ENCODE results near the gene PRRC2A.

PRRC2A gene

DNA sequence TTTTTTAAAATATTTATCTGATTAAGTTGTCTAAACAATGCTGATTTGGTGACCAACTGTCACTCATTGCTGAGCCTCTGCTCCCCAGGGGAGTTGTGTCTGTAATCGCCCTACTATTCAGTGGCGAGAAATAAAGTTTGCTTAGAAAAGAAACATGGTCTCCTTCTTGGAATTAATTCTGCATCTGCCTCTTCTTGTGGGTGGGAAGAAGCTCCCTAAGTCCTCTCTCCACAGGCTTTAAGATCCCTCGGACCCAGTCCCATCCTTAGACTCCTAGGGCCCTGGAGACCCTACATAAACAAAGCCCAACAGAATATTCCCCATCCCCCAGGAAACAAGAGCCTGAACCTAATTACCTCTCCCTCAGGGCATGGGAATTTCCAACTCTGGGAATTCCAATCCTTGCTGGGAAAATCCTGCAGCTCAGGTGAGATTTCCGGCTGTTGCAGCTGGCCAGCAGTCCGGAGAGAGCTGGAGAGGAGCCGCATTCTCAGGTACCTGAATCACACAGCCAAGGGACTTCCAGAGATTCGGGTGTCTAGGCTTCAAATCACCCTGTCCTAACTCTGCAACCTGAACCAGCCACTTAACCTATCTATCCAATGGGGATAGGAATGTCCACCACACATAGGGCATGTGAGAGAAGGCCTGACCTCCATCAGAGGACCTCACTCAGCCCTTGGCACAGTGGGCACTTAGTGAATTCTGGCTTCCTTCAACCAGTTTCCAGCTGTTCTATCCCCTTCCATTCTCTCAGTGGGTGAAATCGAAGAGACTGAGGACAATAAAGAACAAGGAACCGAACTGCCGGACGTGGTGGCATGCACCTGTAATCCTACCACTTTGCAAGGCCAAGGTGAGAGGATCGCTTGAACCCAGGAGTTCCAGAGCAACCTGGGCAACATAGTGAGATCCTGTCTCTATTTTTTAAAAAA lies 42.1 kb upstream of the PRRC2A start:
- Histone ChIP-seq H3K9me3 (ENCODE audit: control insufficient read depth, low read length) (no peaks in the 10 kb centered on the region), H3K27me3 (ENCODE audit: control insufficient read depth, insufficient read depth, low read length) (no peaks in the 10 kb centered on the region), H3K4me1 (no peaks in the 10 kb centered on the region), H3K36me3 (ENCODE audit: control insufficient read depth, insufficient read depth, low read length) (no peaks in the 10 kb centered on the region), H2AFZ (no peak overlapping the region), H3K4me2 (ENCODE audit: low read length) (no peak overlapping the region), H3K79me2 (no peaks in the 10 kb centered on the region), H3K9ac (no peak overlapping the region), H3K27ac (no peak overlapping the region), H3K4me3 (ENCODE audit: low read depth, low read length) (no peak overlapping the region)
- TF ChIP-seq, protein P1, sequence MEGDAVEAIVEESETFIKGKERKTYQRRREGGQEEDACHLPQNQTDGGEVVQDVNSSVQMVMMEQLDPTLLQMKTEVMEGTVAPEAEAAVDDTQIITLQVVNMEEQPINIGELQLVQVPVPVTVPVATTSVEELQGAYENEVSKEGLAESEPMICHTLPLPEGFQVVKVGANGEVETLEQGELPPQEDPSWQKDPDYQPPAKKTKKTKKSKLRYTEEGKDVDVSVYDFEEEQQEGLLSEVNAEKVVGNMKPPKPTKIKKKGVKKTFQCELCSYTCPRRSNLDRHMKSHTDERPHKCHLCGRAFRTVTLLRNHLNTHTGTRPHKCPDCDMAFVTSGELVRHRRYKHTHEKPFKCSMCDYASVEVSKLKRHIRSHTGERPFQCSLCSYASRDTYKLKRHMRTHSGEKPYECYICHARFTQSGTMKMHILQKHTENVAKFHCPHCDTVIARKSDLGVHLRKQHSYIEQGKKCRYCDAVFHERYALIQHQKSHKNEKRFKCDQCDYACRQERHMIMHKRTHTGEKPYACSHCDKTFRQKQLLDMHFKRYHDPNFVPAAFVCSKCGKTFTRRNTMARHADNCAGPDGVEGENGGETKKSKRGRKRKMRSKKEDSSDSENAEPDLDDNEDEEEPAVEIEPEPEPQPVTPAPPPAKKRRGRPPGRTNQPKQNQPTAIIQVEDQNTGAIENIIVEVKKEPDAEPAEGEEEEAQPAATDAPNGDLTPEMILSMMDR (IDR thresholded peaks at IDR 0.05), result no peak

DNA sequence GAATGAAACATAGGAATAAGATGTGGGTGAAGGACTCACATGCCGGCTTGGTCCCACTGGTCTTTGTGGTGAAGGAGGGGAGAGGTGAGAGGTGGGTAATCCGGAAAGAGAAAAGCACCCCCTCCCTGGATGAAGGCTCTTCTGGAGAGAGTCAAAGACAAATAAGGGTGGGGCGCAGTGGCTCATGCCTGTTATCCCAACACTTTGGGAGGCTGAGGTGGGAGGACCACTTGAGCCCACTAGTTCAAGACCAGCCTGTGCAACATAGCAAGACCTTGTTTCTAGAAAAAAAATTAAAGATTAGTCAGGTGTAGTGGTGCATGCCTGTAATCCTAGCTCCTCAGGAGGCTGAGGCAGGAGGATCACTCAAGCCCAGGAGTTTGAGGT lies 41.4 kb upstream of the PRRC2A start:
- Histone ChIP-seq H3K36me3 (ENCODE audit: control insufficient read depth, insufficient read depth, low read length) (no peaks in the 10 kb centered on the region), H3K4me1 (no peaks in the 10 kb centered on the region), H3K27ac (no peak overlapping the region)

DNA sequence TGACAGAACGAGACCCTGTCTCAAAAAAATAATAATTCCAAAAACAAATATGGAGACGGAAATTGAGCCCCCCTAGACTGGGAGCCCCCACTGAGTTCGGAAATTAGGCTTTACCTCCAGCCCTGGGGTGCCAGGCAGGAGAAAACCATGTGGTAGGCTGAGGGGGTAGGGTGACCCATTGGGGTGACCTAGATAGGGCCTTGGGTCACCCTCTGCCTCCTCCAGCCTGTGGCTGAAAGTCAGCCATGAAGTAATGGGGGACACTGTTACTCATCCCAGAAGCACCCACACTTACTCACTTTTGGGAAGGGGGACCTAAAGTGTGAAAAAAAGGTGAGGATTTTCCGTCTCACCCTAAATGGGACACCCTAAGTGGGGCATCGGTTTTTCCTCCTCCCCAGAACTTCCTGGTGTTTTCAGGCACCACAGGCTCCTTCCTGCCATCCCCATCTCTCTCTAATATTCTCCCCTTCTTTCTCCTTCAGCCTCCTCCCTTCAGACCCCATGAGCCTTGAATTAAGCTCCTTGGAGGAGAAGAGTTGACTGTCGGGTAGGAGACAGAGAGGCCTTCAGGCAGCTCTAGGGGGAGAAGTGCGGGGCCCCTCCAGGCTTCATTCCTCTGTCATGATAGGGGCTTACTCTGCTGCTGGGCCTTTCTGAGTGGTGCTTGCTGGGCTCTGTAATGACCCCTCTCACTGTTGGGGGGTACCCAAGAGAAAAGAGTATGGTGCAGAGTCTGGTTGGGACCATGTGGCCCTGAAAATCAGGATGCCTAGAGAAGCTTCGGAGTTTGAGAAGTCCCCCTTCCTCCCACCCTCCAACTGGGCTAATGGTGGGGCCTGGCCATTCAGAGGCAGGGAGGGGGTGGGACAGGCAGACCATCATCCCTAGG lies 40.7 kb upstream of the PRRC2A start:
- H3K79me2 ChIP-seq, result no peaks in the 10 kb centered on the region
- H3K36me3 ChIP-seq (ENCODE audit: control insufficient read depth, insufficient read depth, low read length), result no peaks in the 10 kb centered on the region
- H3K27ac ChIP-seq, result no peak overlapping the region
- no peak overlapping the region for H3K9ac ChIP-seq
- H3K4me1 ChIP-seq, result no peaks in the 10 kb centered on the region
- H2AFZ ChIP-seq, result no peak overlapping the region
- H3K4me2 ChIP-seq (ENCODE audit: low read length), result no peak overlapping the region
- no peaks in the 10 kb centered on the region for H3K27me3 ChIP-seq (ENCODE audit: control insufficient read depth, insufficient read depth, low read length)
- TF ChIP-seq, protein P1 (IDR thresholded peaks at IDR 0.05), result no peak
- H3K9me3 ChIP-seq (ENCODE audit: control insufficient read depth, low read length), result no peaks in the 10 kb centered on the region
- H3K4me3 ChIP-seq (ENCODE audit: low read depth, low read length), result no peak overlapping the region

More for the DNA sequence above, 41.4 kb upstream of the PRRC2A start:
- Histone ChIP-seq H3K9me3 (ENCODE audit: control insufficient read depth, low read length) (no peaks in the 10 kb centered on the region), H3K4me3 (ENCODE audit: low read depth, low read length) (no peak overlapping the region), H3K9ac (no peak overlapping the region), H2AFZ (no peak overlapping the region), H3K79me2 (no peaks in the 10 kb centered on the region), H3K4me2 (ENCODE audit: low read length) (no peak overlapping the region), H3K27me3 (ENCODE audit: control insufficient read depth, insufficient read depth, low read length) (no peaks in the 10 kb centered on the region)
- TF ChIP-seq, protein P1 (IDR thresholded peaks at IDR 0.05), result no peak

DNA sequence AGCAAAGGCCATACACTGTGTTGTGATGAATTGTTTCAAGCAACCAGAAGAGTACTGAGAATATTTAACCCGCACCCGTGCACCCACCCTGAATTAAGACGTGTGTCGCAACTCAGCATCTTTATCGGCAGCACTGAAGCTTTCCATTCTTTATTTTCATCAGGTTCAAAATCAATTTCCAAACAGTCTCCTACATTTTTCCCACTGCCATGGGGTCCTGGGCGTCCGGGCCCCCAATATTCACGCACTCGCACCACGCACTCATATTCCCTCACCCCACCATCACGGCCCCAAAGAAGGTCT lies 40.1 kb upstream of the PRRC2A start:
- Histone ChIP-seq H3K27ac (no peak overlapping the region), H3K9me3 (ENCODE audit: control insufficient read depth, low read length) (no peaks in the 10 kb centered on the region), H3K4me2 (ENCODE audit: low read length) (peak overlapping the region; percentile 84), H3K36me3 (ENCODE audit: control insufficient read depth, insufficient read depth, low read length) (no peaks in the 10 kb centered on the region), H3K79me2 (no peaks in the 10 kb centered on the region), H2AFZ (peak overlapping the region; percentile 99), H3K4me3 (ENCODE audit: low read depth, low read length) (peak overlapping the region; percentile 85), H3K27me3 (ENCODE audit: control insufficient read depth, insufficient read depth, low read length) (no peaks in the 10 kb centered on the region), H3K9ac (no peak overlapping the region), H3K4me1 (no peaks in the 10 kb centered on the region)
- TF ChIP-seq, protein P1 (IDR thresholded peaks at IDR 0.05), result no peak
